GM12874 (cell line): ENCODE measurements around the gene GJB5.

Experiments used
- TF ChIP-seq, protein P1 (sequence below): IDR thresholded peaks from 2 replicates; pipeline ENCODE4 v1.5.1; 2011; ENCODE audit warnings: low read depth, mild to moderate bottlenecking, control low read depth, low read length, moderate library complexity; ENCODE audit not compliant: insufficient read depth

Gene GJB5

DNA sequence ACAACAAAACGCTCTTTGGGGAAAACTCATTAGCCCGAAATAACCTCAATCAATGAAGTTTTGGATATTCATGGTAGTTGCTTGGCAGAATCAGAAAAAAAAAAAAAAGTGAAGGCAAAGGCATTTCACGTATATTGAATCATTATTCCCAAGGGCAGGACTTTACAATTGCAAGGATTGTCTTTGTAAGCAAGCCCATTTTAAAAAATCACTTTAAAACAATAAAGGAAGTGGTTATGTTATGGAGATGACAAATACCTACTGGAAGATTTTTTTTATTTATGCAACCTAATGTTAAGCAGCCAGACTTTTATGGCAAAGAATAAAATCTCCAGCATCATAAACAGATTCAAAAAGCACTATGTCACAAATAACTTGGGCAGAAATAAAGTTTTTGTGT, 14.0 kb downstream of the GJB5 start:
- TF ChIP-seq, protein P1, sequence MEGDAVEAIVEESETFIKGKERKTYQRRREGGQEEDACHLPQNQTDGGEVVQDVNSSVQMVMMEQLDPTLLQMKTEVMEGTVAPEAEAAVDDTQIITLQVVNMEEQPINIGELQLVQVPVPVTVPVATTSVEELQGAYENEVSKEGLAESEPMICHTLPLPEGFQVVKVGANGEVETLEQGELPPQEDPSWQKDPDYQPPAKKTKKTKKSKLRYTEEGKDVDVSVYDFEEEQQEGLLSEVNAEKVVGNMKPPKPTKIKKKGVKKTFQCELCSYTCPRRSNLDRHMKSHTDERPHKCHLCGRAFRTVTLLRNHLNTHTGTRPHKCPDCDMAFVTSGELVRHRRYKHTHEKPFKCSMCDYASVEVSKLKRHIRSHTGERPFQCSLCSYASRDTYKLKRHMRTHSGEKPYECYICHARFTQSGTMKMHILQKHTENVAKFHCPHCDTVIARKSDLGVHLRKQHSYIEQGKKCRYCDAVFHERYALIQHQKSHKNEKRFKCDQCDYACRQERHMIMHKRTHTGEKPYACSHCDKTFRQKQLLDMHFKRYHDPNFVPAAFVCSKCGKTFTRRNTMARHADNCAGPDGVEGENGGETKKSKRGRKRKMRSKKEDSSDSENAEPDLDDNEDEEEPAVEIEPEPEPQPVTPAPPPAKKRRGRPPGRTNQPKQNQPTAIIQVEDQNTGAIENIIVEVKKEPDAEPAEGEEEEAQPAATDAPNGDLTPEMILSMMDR = no peak

GRCh38 chr1:34770891-34771504, 16.2 kb downstream of the GJB5 start:
- TF ChIP-seq, protein P1 = no peak

- TF ChIP-seq, protein P1 = no peak
These were observed 16.9 kb downstream of the GJB5 start for GRCh38 chr1:34771573-34772371.

DNA sequence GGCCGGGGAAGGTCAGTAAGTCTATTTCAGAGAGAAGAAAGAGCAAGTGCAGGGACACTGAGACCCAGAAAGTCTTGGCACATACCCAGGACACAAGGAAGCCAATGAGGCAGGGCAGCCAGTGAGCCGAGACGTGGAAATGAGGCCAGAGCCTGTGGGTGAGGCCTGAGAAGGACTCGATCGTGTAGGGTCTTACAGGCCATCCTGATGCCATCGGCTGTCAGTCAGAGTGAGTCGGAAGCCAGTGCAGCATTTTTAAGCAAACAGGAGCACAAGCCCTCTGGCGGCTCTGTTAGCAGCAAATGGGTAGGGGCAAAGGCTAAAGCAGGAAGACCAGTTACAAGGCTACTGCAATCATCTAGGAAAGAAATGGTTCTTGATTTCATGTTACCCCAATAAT, 20.1 kb downstream of the GJB5 start:
- TF ChIP-seq, protein P1 = no peak

- TF ChIP-seq, protein P1 = no peak
These were observed 22.1 kb downstream of the GJB5 start for GRCh38 chr1:34776911-34777310.

GRCh38 chr1:34777519-34778321, 22.9 kb downstream of the GJB5 start:
- TF ChIP-seq, protein P1 = no peak

GRCh38 chr1:34778381-34778780, 23.5 kb downstream of the GJB5 start:
- TF ChIP-seq, protein P1 = no peak
